LoVo (cell line): ENCODE measurements around the gene USE1.
A peak's percentile ranks its signal among the peaks of the same experiment; 100 is the strongest.

Source experiments
- DNase-seq: peaks from one replicate; pipeline ENCODE4 v3.0.0-alpha.2; 2016; ENCODE audit warnings: low spot score

Gene USE1

DNA sequence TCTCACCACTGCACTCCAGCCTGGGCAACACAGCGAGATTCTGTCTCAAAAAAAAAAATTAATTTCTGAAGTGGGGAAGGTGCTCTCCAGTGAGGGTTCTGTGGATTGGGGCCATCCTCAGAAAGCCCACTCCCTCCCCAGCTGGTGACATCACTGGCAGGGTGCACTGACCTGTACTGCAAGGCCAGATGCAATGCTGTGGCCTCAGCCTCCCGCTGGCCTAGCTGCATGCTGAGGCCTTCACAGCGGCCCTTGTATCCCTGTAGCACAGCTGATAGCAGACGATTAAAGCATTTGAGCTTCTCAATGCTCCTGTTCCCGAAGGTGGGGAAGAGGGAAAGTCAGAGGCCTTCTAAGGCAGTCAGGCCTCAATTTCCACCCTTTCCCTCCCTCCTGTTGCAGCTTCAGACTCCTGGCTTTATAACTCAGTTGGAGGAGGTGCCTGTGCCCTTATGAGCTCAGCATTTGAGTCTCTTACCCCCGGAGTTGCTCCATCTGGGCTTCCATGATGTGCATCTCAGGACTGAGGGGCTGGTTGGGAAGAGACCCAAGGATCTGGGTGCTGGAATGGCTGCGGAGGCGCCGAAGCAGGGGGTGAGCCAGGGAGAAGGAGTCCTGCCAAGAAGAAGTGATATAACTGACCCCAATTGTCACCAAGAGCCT lies 44.1 kb downstream of the USE1 start:
- no peak for DNase-seq

DNA sequence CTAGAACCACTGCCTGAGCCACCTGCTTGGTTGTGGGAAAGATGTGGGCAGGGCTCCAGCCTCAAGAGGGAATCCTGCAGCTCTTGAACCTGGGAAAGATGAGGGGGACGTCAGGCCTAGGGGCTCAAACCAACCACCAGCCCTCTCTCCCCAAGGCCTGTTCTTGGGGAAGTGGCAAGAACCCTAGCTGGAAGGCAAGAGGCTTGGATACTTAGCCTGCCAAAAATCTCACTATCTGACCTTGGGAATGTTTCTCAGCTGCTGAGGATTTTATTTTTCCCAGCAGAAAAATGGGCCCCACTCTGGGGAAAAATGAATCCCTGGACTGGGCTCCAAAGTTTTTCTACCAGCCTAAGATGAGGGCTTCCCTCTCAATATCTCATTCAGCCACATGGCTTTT lies 44.8 kb downstream of the USE1 start:
- DNase-seq, result no peak

DNA sequence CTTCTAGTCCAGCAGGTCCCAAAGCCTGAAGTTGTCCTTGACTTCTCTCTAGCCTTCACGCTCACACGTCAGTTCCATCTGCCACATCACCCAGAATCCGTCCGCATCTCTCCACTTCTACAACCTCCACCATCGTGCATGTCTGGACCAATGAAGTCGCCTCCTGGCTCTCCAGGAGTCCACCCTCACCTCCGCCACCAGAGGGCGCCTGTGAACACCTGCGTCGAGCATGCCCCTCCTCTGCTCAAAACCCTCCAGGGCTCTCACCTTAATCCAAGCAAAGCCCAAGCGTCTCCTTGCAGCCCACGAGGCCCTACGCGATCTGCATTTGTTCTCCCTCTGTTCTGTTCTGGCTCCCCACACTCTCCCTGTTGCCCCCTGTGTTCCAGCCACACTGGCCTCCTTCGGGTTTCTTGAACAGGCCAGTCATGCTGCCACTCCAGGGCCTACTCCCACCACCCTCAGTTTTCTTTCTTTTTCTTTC lies 45.7 kb downstream of the USE1 start:
- DNase-seq, result peak; percentile 88

DNA sequence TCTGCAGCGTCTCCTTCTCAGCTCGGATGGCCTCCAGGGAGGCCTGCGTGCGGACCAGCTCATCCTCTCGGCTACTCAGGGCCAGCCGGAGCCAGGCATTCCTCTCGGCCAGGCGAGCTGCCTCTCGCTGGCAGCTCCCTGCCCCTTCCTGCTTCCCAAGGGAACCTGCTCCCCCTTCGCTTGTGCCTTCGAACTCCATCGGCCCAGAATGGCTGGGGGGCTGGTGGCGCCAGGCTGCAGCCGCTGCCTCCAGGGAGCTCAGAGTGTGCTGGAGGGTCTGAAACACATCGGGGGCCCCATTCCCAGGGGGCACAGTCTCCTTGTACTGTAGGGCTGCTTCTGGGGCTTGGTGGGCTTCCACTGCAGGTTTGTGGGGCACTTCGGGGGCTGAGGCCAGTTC lies 47.4 kb downstream of the USE1 start:
- no peak for DNase-seq

DNA sequence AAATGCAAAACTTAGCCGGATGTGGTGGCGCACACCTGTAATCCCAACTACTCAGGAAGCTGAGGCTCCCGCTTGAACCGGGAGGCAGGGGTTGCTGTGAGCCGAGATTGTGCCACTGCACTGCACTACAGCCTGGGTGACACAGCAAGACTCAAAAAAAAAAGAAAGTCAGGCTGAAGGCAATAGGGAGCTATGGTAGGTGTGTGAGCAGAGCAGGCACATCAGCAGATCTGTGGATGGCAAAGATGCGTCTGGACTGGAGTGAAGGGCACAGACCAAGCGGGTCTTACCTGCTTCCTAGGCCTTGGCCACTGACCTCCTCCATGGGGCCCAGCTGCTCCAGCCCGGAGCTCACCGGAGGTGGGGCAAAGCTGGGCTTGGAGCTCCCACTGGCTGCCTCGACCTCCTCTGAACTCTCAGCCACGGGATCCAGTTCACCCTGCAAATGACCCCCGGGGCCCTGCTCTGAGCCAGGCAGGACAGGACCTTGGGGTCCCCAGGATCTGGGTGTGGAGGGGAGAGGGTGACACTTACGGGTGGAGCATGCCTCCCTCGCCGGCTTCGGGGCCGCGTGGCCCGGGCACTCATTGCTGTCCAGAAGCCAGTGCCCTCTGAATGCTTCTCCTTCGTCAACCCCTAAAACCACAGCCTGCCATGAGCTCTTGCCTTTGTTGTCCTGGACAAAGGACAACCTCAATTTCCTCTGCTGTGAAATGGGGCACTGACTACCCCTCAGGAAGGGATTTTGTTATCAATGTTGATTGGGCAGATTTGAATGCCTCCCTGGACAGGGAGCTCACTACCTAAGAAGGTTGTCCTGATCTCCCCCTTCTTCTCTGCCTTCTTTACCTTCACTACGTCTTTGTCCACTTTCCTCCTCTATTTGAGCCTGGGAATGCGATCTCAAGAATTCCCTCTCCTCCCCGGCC lies 48.8 kb downstream of the USE1 start:
- DNase-seq, result no peak

DNA sequence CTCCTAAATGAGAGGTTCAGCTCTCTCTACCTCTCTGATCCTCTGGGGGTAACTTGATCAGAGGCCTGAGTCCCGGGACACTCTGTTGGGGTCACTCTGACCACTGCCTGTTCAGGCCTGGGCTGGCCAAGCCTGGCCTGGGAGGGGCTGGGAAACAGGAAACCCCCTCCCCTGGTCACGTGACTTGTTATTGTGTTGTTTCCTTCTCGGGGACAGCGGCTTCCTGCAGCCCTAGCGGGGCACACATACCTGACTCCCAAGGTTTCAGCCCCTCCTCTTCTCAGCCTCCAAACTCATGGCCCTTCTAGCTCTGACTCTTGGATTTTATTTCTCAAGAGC lies 49.5 kb downstream of the USE1 start, which contains the start of gene USHBP1:
Gene USHBP1 (minus strand): TSS at position 105 of the 339 bp plus-strand sequence. CDS start 446 bp downstream, outside the sequence.
- DNase-seq, result no peak

DNA sequence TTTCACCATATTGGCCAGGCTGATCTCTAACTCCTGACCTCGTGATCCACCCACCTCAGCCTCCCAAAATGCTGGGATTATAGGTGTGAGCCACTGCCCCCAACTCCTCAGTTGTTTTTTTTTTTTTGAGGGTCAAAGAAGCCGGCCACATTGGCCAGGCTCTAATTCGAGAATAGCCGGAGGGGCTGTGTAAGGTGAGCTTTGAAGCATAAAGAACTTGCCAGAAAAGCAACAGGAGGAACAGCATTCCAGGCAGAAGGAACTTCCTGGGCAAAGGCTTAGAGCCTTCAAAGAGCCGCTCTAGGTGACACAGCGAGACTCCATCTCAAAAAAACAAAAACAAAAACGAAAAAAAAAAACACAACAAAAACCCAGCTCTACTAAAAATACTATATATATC lies 50.9 kb downstream of the USE1 start:
- no peak for DNase-seq

DNA sequence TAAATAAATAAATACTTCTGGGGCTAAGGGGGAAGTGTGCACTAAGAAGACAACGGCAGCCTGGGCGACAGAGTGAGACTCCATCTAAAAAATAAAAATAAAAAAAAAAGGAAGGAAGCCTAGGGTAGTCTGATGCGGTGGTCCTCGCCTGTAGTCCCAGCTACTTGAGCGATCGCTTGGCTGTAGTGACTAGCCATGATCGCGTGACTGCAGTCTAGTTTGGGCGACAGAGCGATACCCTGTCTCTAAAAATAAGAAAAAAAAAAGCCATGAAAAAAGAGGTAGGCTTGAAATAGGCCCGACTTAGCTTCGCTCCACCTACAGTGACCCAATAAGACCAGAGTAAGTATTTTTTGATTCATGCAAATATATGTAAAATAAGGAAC lies 51.4 kb downstream of the USE1 start:
- DNase-seq, result no peak

DNA sequence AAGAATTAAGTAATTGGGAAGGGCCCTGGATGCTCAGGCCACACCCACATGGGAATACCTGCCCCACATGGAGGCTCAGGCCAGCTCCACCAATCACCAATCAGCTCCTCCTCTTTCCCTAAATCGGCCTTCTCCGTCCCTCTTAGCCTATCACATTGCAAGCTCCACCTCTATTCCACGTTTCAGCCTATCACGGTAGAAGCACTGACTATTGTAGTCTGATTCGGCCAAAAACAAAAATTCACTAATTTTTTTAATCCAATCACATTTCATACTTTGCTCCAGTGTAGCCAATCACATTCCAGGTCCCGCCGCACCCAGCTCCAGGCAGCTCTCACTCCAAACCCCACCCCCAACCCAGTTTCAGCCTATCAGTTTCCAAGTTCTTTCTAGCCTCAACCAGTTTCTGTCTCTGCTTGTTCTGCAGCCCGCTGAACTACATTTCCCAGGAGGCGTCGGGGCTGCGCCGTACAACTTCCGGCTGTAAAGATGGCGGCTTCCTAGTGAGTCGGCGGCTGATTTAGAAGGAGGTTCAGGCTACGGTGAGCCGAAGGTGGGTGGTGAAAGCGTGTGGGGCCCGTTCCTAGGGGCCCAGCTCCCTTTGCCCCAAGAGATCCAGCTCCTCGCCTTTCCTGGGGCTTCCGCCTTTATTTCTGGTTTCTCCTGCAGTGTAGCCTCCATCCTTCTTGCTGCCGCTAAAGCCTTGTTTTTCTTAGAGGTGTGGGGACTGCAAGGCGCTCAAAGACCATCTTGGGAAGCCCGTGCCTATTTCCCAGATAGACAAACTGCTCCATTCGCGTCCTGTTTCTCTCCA lies 52.0 kb downstream of the USE1 start, which contains the start of gene BABAM1:
Gene BABAM1 (plus strand): TSS at position 469 of the 814 bp plus-strand sequence. CDS start 1,364 bp downstream, outside the sequence.
- DNase-seq, result peak; percentile 95

DNA sequence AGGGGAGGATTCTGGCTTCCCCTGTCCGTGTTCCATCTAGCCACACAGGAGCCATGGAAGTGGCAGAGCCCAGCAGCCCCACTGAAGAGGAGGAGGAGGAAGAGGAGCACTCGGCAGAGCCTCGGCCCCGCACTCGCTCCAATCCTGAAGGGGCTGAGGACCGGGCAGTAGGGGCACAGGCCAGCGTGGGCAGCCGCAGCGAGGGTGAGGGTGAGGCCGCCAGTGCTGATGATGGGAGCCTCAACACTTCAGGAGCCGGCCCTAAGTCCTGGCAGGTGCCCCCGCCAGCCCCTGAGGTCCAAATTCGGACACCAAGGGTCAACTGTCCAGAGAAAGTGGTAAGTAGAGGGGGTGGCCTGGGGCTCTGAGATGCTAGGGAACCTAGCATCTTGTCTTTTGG lies 53.6 kb downstream of the USE1 start:
- DNase-seq, result no peak
